Neural crest cell (in vitro differentiated cells): ENCODE measurements around the gene IKZF5. TPM values are rescaled to one million over a fixed set of nuclear protein-coding genes. Genes with fewer than 3 reads are reported as not detected.
A peak's percentile ranks its signal among the peaks of the same experiment; 100 is the strongest.

Experiments used
- DNase-seq: peaks from one replicate; pipeline ENCODE4 v3.0.0; 2021; ENCODE audit warnings: low read depth, mixed read lengths, low spot score
- H3K27ac Mint-ChIP-seq: one replicate; pipeline ENCODE4 v1.8.0; 2021; ENCODE audit warnings: mild to moderate bottlenecking, mixed read lengths; ENCODE audit not compliant: unreplicated experiment
- H3K27me3 Mint-ChIP-seq: 2 replicates; pipeline ENCODE4 v1.8.0; 2021; ENCODE audit warnings: low read depth, mild to moderate bottlenecking, mixed read lengths
- H3K36me3 Mint-ChIP-seq: 2 replicates; pipeline ENCODE4 v1.8.0; 2021; ENCODE audit warnings: low read depth, mild to moderate bottlenecking, mixed read lengths
- H3K4me1 Mint-ChIP-seq: 2 replicates; pipeline ENCODE4 v1.8.0; 2021; ENCODE audit warnings: mixed read lengths
- H3K4me3 Mint-ChIP-seq: one replicate; pipeline ENCODE4 v1.8.0; 2021; ENCODE audit warnings: mild to moderate bottlenecking, mixed read lengths
- H3K9me3 Mint-ChIP-seq: 2 replicates; pipeline ENCODE4 v1.8.0; 2021; ENCODE audit warnings: mixed read lengths
- CTCF ChIP-seq: fragments of 200-600 bp; sonication (generic); conservative IDR thresholded peaks from 2 replicates; pipeline ENCODE4 v1.5.0; 2021; ENCODE audit warnings: antibody characterized with exemption, mild to moderate bottlenecking
- total RNA-seq: library from RNA; stranded (reverse); gene quantifications from 2 replicates; pipeline ENCODE4 v1.2.1, GENCODE V29; 2021

The IKZF5 gene
- total RNA-seq, 1 donor from 2014 or later, result 12.1 TPM

DNA sequence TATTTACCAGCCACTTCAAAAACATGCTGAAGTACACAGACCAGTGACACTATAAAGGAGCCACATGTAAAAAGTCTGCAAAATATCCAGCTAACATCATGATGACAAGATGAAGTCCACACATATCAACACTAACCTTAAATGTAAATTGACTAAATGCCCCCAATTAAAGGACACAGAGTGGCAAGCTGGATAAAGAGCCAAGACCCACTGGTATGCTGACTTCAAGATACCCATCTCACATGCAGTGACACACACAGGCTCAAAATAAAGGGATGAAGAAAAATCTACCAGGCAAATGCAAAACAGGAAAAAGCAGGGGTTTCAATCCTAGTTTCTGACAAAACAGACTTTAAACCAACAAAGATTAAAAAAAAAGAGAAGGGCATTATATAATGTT, 41.7 kb downstream of the IKZF5 start:
- H3K4me3 Mint-ChIP-seq, result no peak overlapping the region
- peaks cover 21% of the 10 kb centered on the region for H3K27me3 Mint-ChIP-seq
- H3K4me1 Mint-ChIP-seq, result no peaks in the 10 kb centered on the region
- TF ChIP-seq CTCF, result no peak
- H3K36me3 Mint-ChIP-seq, result peaks cover 11% of the 10 kb centered on the region
- no peak overlapping the region for H3K27ac Mint-ChIP-seq
- DNase-seq, result no peak
- peaks cover 23% of the 10 kb centered on the region for H3K9me3 Mint-ChIP-seq

DNA sequence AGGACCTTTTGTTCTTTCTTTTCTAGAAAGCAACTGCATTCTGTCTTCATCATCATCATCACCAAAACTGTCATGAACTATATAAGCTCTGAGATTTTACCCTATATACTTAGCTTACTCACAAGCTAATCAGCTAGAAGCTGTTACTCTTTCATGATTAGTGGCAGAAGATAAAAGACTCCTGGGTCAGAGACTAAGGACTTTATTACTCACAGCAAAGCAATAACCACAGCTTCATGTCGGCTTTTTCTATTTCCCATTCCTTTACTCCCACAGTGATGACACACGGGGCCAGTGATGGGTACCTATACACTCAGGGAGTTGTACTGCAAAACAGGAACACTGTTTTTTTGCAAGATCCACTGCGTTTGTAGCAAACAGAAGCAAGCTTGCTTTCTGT, 46.2 kb downstream of the IKZF5 start:
- DNase-seq, result no peak
- no peak for TF ChIP-seq CTCF
- H3K27ac Mint-ChIP-seq, result no peak overlapping the region
- peaks cover 21% of the 10 kb centered on the region for H3K27me3 Mint-ChIP-seq
- no peaks in the 10 kb centered on the region for H3K4me1 Mint-ChIP-seq
- H3K36me3 Mint-ChIP-seq, result peaks cover 6% of the 10 kb centered on the region
- H3K4me3 Mint-ChIP-seq, result no peak overlapping the region
- H3K9me3 Mint-ChIP-seq, result peaks cover 12% of the 10 kb centered on the region

GRCh38 chr10:122957474-122957873, 51.1 kb downstream of the IKZF5 start:
- Mint-ChIP-seq H3K36me3 (peaks cover 6% of the 10 kb centered on the region), H3K9me3 (peaks cover 7% of the 10 kb centered on the region), H3K27ac (no peak overlapping the region), H3K27me3 (peaks cover 37% of the 10 kb centered on the region), H3K4me1 (peaks cover 16% of the 10 kb centered on the region), H3K4me3 (no peak overlapping the region)
- DNase-seq, result no peak
- TF ChIP-seq CTCF, result no peak

- TF ChIP-seq CTCF, result no peak
- Mint-ChIP-seq H3K27ac (no peak overlapping the region), H3K36me3 (peaks cover 6% of the 10 kb centered on the region), H3K4me3 (peak overlapping the region; percentile 42), H3K4me1 (peaks cover 22% of the 10 kb centered on the region), H3K9me3 (peaks cover 7% of the 10 kb centered on the region), H3K27me3 (peaks cover 37% of the 10 kb centered on the region)
- no peak for DNase-seq
Measured at GRCh38 chr10:122955892-122956291, 52.7 kb downstream of the IKZF5 start.

DNA sequence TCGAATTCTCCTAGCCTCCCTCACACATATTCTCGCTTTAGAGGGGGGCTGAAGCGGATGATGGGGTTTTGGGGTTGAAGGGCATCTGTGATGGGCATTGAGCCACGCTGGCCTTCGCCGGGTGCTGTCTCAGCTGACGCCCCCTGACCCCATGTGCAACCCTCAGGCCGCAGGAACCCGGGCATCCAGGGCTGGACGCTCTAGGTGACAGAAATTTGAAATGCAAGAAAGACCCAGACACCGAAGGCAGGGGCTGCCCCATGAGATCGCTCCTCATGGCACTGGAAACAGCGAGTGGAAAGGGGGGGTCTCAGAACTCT, 53.9 kb downstream of the IKZF5 start:
- Mint-ChIP-seq H3K27ac (no peak overlapping the region), H3K27me3 (peaks cover 35% of the 10 kb centered on the region), H3K36me3 (peaks cover 6% of the 10 kb centered on the region), H3K9me3 (peaks cover 7% of the 10 kb centered on the region), H3K4me3 (peak overlapping the region; percentile 97), H3K4me1 (peaks cover 25% of the 10 kb centered on the region)
- TF ChIP-seq CTCF, result no peak
- DNase-seq, result no peak
